K562 (cell line): ENCODE data around the gene ZNF41. TPM values are rescaled to one million over a fixed set of nuclear protein-coding genes. Genes with fewer than 3 reads are reported as not detected.

Source experiments
- ATAC-seq: fragments of 200-7000 bp; cut with Tn5 transposase; 3 replicates; pipeline ENCODE4 v1.9.1; 2020; ENCODE audit warnings: moderate library complexity
- BruUV-seq: library from RNA; stranded (reverse); fragments of 400-500 nt; replicated peaks from 2 replicates; lab custom pipeline; 2021; lab: Mats Ljungman, UMichigan
- CTCF ChIA-PET: fragments of 300-600 bp; formaldehyde crosslinking; extraction: SDS; loops from one replicate; lab custom pipeline; 2021; ENCODE audit warnings: low intra/inter-chr PET ratio; lab: Yijun Ruan, JAX
- POLR2A ChIA-PET: fragments of 300-600, 350-650 bp; sonication (Branson Sonifier 250); formaldehyde crosslinking; extraction: SDS; loops from one replicate; lab custom pipeline; 2021; ENCODE audit warnings: antibody characterized with exemption, inconsistent platforms; lab: Yijun Ruan, JAX
- DNase-seq, 4 experiments: peaks; one replicate each; pipeline versions ENCODE4 v3.0.0 to v3.0.0-alpha.2; 2011 to 2018; ENCODE audit warnings: low spot score in 3 of 4, mixed read lengths in 3 of 4; ENCODE audit errors: extremely low read depth in 1 of 4
- FAIRE-seq: peaks from 2 replicates; lab custom pipeline; 2011; peaks lifted over from hg19 to GRCh38; lab: Jason Lieb, UNC
- H2AFZ ChIP-seq: 2 replicates; pipeline ENCODE4 v1.6.0; 2011; ENCODE audit warnings: low read depth, low read length, control low read depth, inconsistent platforms
- H3K27ac ChIP-seq: fragments of 200-600 bp; 3 replicates; pipeline ENCODE4 v1.8.0; 2011; ENCODE audit warnings: low read depth, mild to moderate bottlenecking, control low read depth, inconsistent platforms, low read length, moderate library complexity, mixed read lengths; ENCODE audit errors: extremely low read depth
- H3K27me3 ChIP-seq, 2 experiments: fragments of 300-600 bp in 1 of 2; 2 replicates in 1 of 2; 3 replicates in 1 of 2; pipeline versions ENCODE4 v1.6.0 to v1.8.0; 2011; ENCODE audit warnings: inconsistent platforms in 2 of 2, low read length in 2 of 2, mild to moderate bottlenecking in 1 of 2, mixed read lengths in 1 of 2, moderate library complexity in 1 of 2; ENCODE audit not compliant: control insufficient read depth in 2 of 2, insufficient read depth in 2 of 2
- H3K36me3 ChIP-seq: fragments of 300-600 bp; 3 replicates; pipeline ENCODE4 v1.8.0; 2011; ENCODE audit warnings: mild to moderate bottlenecking, low read length, inconsistent platforms; ENCODE audit not compliant: control insufficient read depth, insufficient read depth
- H3K4me1 ChIP-seq, 2 experiments: fragments of 200-600 bp in 1 of 2; replicated peaks in 1 of 2; 2 replicates in 1 of 2; 3 replicates in 1 of 2; pipeline versions ENCODE4 v1.5.1 to v1.8.0; 2011; ENCODE audit warnings: inconsistent platforms in 2 of 2, low read length in 2 of 2, mild to moderate bottlenecking in 1 of 2, mixed read lengths in 1 of 2, moderate library complexity in 1 of 2; ENCODE audit not compliant: control insufficient read depth in 2 of 2, insufficient read depth in 2 of 2
- H3K4me2 ChIP-seq: 2 replicates; pipeline ENCODE4 v1.6.1; 2011; ENCODE audit warnings: low read length, control low read depth, inconsistent platforms, mixed read lengths; ENCODE audit not compliant: insufficient read depth
- H3K4me3 ChIP-seq: fragments of 200-600 bp; sonication (generic), shearing (Covaris generic); 2 replicates; pipeline ENCODE4 v1.5.1; 2016; ENCODE audit warnings: control low read depth, inconsistent platforms
- H3K79me2 ChIP-seq: fragments of 200-600 bp; 3 replicates; pipeline ENCODE4 v1.8.0; 2011; ENCODE audit warnings: low read length, inconsistent platforms; ENCODE audit not compliant: control insufficient read depth, insufficient read depth
- H3K9ac ChIP-seq, 2 experiments: 2 replicates each; pipeline versions ENCODE4 v1.6.0 to v1.6.1; 2011; ENCODE audit warnings: low read depth in 2 of 2, low read length in 2 of 2, control low read depth in 1 of 2, inconsistent platforms in 1 of 2, mild to moderate bottlenecking in 1 of 2, mixed read lengths in 1 of 2; ENCODE audit not compliant: insufficient read depth in 1 of 2
- H3K9me1 ChIP-seq: one replicate; pipeline ENCODE4 v1.6.0; 2011; ENCODE audit warnings: inconsistent platforms, mild to moderate bottlenecking, low read length, moderate library complexity; ENCODE audit not compliant: control insufficient read depth, insufficient read depth
- H3K9me3 ChIP-seq: replicated peaks from 2 replicates; pipeline ENCODE4 v1.5.1; 2011; ENCODE audit warnings: low read depth, low read length, inconsistent platforms; ENCODE audit not compliant: control insufficient read depth, insufficient read depth
- H4K20me1 ChIP-seq: replicated peaks from 2 replicates; pipeline ENCODE4 v1.6.1; 2011; ENCODE audit warnings: low read length, inconsistent platforms, mixed read lengths; ENCODE audit not compliant: control insufficient read depth, insufficient read depth
- BCOR ChIP-seq: fragments of 450-650 bp; IDR thresholded peaks from 2 replicates; pipeline ENCODE4 v1.6.1; 2016
- PRPF4 ChIP-seq: fragments of 200-400 bp; formaldehyde crosslinking; IDR thresholded peaks from one replicate; pipeline ENCODE4 v1.6.1; 2017; ENCODE audit warnings: low read length, low read depth, mild to moderate bottlenecking; ENCODE audit not compliant: insufficient read depth, poor library complexity, severe bottlenecking
- PTTG1 ChIP-seq: fragments of 450-650 bp; IDR thresholded peaks from 2 replicates; pipeline ENCODE4 v1.6.1; 2016; ENCODE audit warnings: low read depth, mild to moderate bottlenecking, missing genetic modification characterization, missing compliant biosample characterization
- TCF3 ChIP-seq: sonication (generic); formaldehyde crosslinking; IDR thresholded peaks from 2 replicates; pipeline ENCODE4 v1.4.0; 2020; ENCODE audit warnings: mild to moderate bottlenecking, missing genetic modification reagents
- TRIM24 ChIP-seq, 2 experiments: fragments of 450-650 bp; IDR thresholded peaks; 2 replicates each; pipeline ENCODE4 v1.6.1; 2016
- ZNF121 ChIP-seq: sonication (generic); formaldehyde crosslinking; conservative IDR thresholded peaks from 2 replicates; pipeline ENCODE4 v1.8.0; 2022; ENCODE audit warnings: missing genetic modification reagents
- WGBS: fragments of 100-300 bp; shearing (Covaris generic); methylation state at CpG from one replicate; pipeline ENCODE4 v1.1.6; 2016; ENCODE audit warnings: low coverage, mixed read lengths; ENCODE audit not compliant: insufficient coverage; ENCODE audit errors: missing lambda C conversion rate; 5-methylcytosine and 5-hydroxymethylcytosine counted together
- in situ Hi-C: fragments of 300-500 bp; cut with MboI; formaldehyde crosslinking; loops from 4 replicates; pipeline ENCODE4 v1.15.0; 2018; ENCODE audit warnings: inconsistent platforms, mixed read lengths
- intact Hi-C: fragments of 100-400 bp; cut with micrococcal nuclease; formaldehyde crosslinking; loops from 2 replicates; pipeline ENCODE4 v1.14.2; 2022
- polyA plus RNA-seq, 8 experiments: library from polyadenylated mRNA; depleted of rRNA in 4 of 8; stranded (reverse) in 5 of 8; unstranded in 3 of 8; fragments of >200 nt; fragmentation: Nextera tagmentation in 2 of 8; fragmentation: Illumina TruSeq in 1 of 8; extraction: Ambion mirVana in 2 of 8; extraction: Trizol in 1 of 8; gene quantifications; 2 replicates each; pipeline versions ENCODE4 v1.2.1 to v1.2.3, GENCODE V29; 2011 to 2014; ENCODE audit warnings: inconsistent platforms in 1 of 8, missing spikeins in 1 of 8
- total RNA-seq, 7 experiments: library from RNA; depleted of rRNA in 6 of 7; stranded (reverse); fragments of >200 nt in 6 of 7; fragmentation: Illumina TruSeq in 2 of 7; extraction: Trizol in 2 of 7; gene quantifications; 2 replicates each; pipeline versions ENCODE4 v1.2.1 to v1.2.3, GENCODE V29; 2011 to 2021; ENCODE audit warnings: low replicate concordance in 1 of 7
- TF ChIP-seq, protein P1 (sequence below): fragments of 450-650 bp; IDR thresholded peaks from 2 replicates; pipeline ENCODE4 v1.6.1; 2016

The ZNF41 gene
- total and polyA plus RNA-seq, 9 of the 15 experiments (the other 6 are each of a cell fraction or from before 2014, with no cell fraction given), result 0.53 to 8.6 (median 6.6) TPM

DNA sequence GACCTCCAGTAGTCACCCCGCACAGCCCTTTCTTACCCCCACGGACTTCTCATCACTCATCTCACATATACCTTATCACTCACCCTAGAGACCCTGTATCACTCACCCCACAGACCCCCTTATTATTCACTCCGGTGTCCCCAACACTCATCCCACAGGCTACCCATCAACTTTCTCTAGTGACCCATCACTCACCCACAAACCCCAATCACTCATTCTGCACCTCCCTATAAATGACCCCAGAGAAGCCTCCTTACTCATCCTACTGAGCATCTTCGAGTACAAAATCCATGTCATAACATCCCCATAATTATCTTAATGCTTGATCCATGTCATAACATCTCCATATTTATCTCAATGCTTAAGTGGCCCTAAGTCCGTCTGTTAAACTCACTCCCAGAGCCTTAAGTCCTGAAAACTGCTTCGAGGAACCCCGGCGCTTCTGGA lies 934 bp downstream of the ZNF41 start (continued):
- TF ChIP-seq, protein P1, sequence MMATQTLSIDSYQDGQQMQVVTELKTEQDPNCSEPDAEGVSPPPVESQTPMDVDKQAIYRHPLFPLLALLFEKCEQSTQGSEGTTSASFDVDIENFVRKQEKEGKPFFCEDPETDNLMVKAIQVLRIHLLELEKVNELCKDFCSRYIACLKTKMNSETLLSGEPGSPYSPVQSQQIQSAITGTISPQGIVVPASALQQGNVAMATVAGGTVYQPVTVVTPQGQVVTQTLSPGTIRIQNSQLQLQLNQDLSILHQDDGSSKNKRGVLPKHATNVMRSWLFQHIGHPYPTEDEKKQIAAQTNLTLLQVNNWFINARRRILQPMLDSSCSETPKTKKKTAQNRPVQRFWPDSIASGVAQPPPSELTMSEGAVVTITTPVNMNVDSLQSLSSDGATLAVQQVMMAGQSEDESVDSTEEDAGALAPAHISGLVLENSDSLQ, result peak; percentile 20; the same call in 1 of the 2 replicates
- TF ChIP-seq PRPF4, result no peak
- TF ChIP-seq BCOR, result no peak

DNA sequence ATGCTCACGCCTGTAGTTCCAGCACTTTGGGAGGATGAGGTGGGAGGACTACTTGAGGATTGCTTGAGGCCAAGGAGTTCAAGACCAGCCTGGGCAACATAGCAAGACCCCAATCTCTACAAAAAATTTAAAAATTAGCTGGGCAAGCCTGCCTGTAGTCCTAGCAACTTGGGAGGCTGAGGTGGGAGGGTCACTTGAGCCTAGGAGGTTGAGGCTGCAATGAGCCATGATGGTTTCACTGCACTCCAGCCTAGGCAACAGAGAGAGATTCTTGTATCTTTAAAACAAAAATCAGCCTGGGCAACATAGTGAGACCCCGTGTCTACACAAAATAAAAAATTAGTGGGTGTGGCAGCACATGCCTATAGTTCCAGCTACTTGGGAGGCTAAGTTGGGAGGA lies 1.9 kb downstream of the ZNF41 start:
- POLR2A ChIA-PET, result no interaction called here

More for the DNA sequence above, 1.9 kb downstream of the ZNF41 start:
- no peak overlapping the region for H3K27ac ChIP-seq
- H4K20me1 ChIP-seq, result no peaks in the 10 kb centered on the region
- in situ Hi-C loops (no loop called here), intact Hi-C loops (no loop called here)
- no peak overlapping the region for H3K4me2 ChIP-seq
- 67% methylated on average over 2 of the region's 2 CpGs for WGBS
- peaks cover 2 to 4% of the 10 kb centered on the region in 2 experiments; a peak in 3 of 5 replicates for H3K4me1 ChIP-seq
- H3K4me3 ChIP-seq, result no peak overlapping the region
- FAIRE-seq (no peak), DNase-seq (no peak), ATAC-seq (no peak)
- H3K79me2 ChIP-seq, result peaks cover 32% of the 10 kb centered on the region
- CTCF ChIA-PET, result no interaction called here
- H3K27me3 ChIP-seq, result no peaks in the 10 kb centered on the region
- H3K9me3 ChIP-seq, result no peaks in the 10 kb centered on the region
- H3K36me3 ChIP-seq, result no peaks in the 10 kb centered on the region
- no TSS peak for BruUV-seq
- no peak for TF ChIP-seq TRIM24 (IDR thresholded peaks at IDR 0.05)
- TF ChIP-seq PTTG1 (tag), result no peak
- no peak for TF ChIP-seq TCF3
- TF ChIP-seq ZNF121, result peak; percentile 74
- no peak overlapping the region for H2AFZ ChIP-seq
- H3K9ac ChIP-seq, result peak overlapping the region in 1 of 2 experiments; percentile 65; a peak in 1 of 4 replicates
- H3K9me1 ChIP-seq, result no peaks in the 10 kb centered on the region
